Measurements from ENCODE around the gene SMAD6. TPM values are rescaled to one million over a fixed set of nuclear protein-coding genes. Genes with fewer than 3 reads are reported as not detected.

SMAD6 gene
- polyA plus RNA-seq, 1 of the 3 experiments (the other 2 are of a cell fraction) = 4.5 TPM

DNA sequence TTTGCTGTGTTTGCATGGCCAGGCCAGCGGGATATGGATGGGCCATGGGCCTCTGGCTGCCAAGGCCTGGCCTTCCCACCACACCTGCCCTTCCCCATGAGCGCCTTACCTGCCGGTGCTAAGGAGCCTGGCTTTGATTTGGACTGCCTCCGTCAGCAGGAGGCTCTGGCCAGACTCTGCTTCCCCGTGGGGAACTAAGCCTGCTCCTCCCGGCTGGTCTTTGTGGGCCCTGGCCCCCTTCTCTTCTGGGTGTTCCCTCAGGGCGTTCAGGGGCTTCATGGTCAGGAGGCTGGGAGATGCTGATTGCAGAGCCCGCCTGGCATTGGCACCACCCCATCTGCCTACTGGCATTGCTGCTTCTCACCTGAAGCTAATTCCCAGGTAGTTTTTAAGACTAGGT is 45.2 kb downstream of the SMAD6 start:
- Histone ChIP-seq H3K27ac (ENCODE audit: low read depth in 2 of 2, low read length in 1 of 2) (peak overlapping the region; percentile 62 to 79; a peak in 3 of 4 replicates), H3F3A (replicated peaks; ENCODE audit: insufficient read depth) (peaks cover 26% of the 10 kb centered on the region), H2AFZ (ENCODE audit: low read depth) (no peak overlapping the region), H3K79me2 (ENCODE audit: insufficient read depth) (peaks cover 99% of the 10 kb centered on the region), H3K27me3 (ENCODE audit: insufficient read depth) (no peaks in the 10 kb centered on the region), H3K4me2 (peak overlapping the region; percentile 77), H4K20me1 (ENCODE audit: insufficient read depth) (peaks cover 50% of the 10 kb centered on the region), H3K4me3 (ENCODE audit: low read depth in 2 of 2, low read length in 1 of 2) (no peak overlapping the region), H3K9me3 (no peaks in the 10 kb centered on the region), H3K9ac (peak overlapping the region; percentile 49; the same call in 1 of the 2 replicates), H3K36me3 (replicated peaks in 1 of 2; ENCODE audit: control insufficient read depth in 1 of 2, insufficient read depth in 2 of 2, low read length in 1 of 2) (peaks cover 0 to 6% of the 10 kb centered on the region in 2 experiments), H3K9me2 (no peaks in the 10 kb centered on the region), H3K4me1 (ENCODE audit: control insufficient read depth in 1 of 2, insufficient read depth in 2 of 2, low read depth in 1 of 2, low read length in 1 of 2) (peaks cover 20 to 55% of the 10 kb centered on the region in 2 experiments)
- DNase-seq = no peak
- POLR2A ChIA-PET = no interaction called here
- TF ChIP-seq SMC3 (IDR thresholded peaks at IDR 0.05; ENCODE audit: low read depth, low read length) (no peak), FOXJ3 (CRISPR knock-in tag; IDR thresholded peaks at IDR 0.05) (no peak), GABPA (IDR thresholded peaks at IDR 0.05; ENCODE audit: low read depth) (no peak), FOXM1 (IDR thresholded peaks at IDR 0.05; ENCODE audit: low read depth) (no peak), USF1 (IDR thresholded peaks at IDR 0.05; ENCODE audit: borderline replicate concordance, low read depth) (no peak), TAF1 (IDR thresholded peaks at IDR 0.05; ENCODE audit: borderline replicate concordance, low read depth, low read length) (no peak), RXRA (IDR thresholded peaks at IDR 0.05; ENCODE audit: borderline replicate concordance, low read depth) (no peak), TCF12 (IDR thresholded peaks at IDR 0.05) (no peak), CTCF (IDR thresholded peaks at IDR 0.05) (no peak), NFIC (IDR thresholded peaks at IDR 0.05; ENCODE audit: borderline replicate concordance) (no peak), RCOR1 (IDR thresholded peaks at IDR 0.05; ENCODE audit: low read length) (no peak), POLR2AphosphoS5 (IDR thresholded peaks at IDR 0.05; ENCODE audit: low read depth, low read length) (no peak), TEAD4 (IDR thresholded peaks at IDR 0.05; ENCODE audit: borderline replicate concordance, insufficient read depth) (no peak)
- TF ChIP-seq, protein P1, sequence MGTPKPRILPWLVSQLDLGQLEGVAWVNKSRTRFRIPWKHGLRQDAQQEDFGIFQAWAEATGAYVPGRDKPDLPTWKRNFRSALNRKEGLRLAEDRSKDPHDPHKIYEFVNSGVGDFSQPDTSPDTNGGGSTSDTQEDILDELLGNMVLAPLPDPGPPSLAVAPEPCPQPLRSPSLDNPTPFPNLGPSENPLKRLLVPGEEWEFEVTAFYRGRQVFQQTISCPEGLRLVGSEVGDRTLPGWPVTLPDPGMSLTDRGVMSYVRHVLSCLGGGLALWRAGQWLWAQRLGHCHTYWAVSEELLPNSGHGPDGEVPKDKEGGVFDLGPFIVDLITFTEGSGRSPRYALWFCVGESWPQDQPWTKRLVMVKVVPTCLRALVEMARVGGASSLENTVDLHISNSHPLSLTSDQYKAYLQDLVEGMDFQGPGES (IDR thresholded peaks at IDR 0.05; ENCODE audit: low read depth, low read length) = no peak
- CTCF ChIA-PET = interaction anchor here (2.6 kb wide), 1 partner anchor 13 kb away, joined by 8 read pairs; no protein-coding TSS in a partner anchor
- 94% methylated on average over 6 of the region's 8 CpGs for WGBS (ENCODE audit: low lambda C conversion rate)

Data from SK-N-SH (cell line).